GM08714 (cell line): Measurements from ENCODE around the gene CLEC4M.
"Not testable (repeated sequence)": the region's sequence is repeated elsewhere in the genome, so short reads cannot be mapped to it uniquely, and the experiment has no call there.

Experiments
- H3K4me3 ChIP-seq: fragments of 200-500 bp; sonication (Bioruptor generic); 2 replicates; pipeline ENCODE4 v1.5.1; 2014; ENCODE audit warnings: mild to moderate bottlenecking, low read length, inconsistent platforms
- ZNF274 ChIP-seq: IDR thresholded peaks from 2 replicates; pipeline ENCODE4 v1.6.1; 2012; ENCODE audit warnings: mild to moderate bottlenecking, low read depth, low read length

CLEC4M gene

GRCh38 chr19:7793493-7793892, 30.4 kb downstream of the CLEC4M start:
- TF ChIP-seq ZNF274, result no peak
- no peak overlapping the region for H3K4me3 ChIP-seq

GRCh38 chr19:7795555-7796161, 32.6 kb downstream of the CLEC4M start:
- no peak overlapping the region for H3K4me3 ChIP-seq
- TF ChIP-seq ZNF274, result no peak

- no peak for TF ChIP-seq ZNF274
- no peak overlapping the region; the same call in 1 of the 2 replicates for H3K4me3 ChIP-seq
These were observed 36.8 kb downstream of the CLEC4M start for GRCh38 chr19:7799640-7800355.

- TF ChIP-seq ZNF274, result no peak
- no peak overlapping the region for H3K4me3 ChIP-seq
These were observed 38.1 kb downstream of the CLEC4M start for GRCh38 chr19:7801020-7801570.

GRCh38 chr19:7806234-7806633, 43.2 kb downstream of the CLEC4M start:
- no peak for TF ChIP-seq ZNF274
- H3K4me3 ChIP-seq, result no peak overlapping the region

- TF ChIP-seq ZNF274, result no peak
- H3K4me3 ChIP-seq, result no peak overlapping the region
These were observed 43.8 kb downstream of the CLEC4M start for GRCh38 chr19:7806876-7807275.

- no peak for TF ChIP-seq ZNF274
- no peak overlapping the region for H3K4me3 ChIP-seq
These were observed 45.1 kb downstream of the CLEC4M start for GRCh38 chr19:7808108-7808507.

GRCh38 chr19:7811989-7812388, 48.9 kb downstream of the CLEC4M start:
- no peak for TF ChIP-seq ZNF274
- H3K4me3 ChIP-seq, result no peak overlapping the region

GRCh38 chr19:7815325-7815724, 52.3 kb downstream of the CLEC4M start:
- TF ChIP-seq ZNF274, result no peak
- H3K4me3 ChIP-seq, result no peak overlapping the region

GRCh38 chr19:7816040-7816439, 53.0 kb downstream of the CLEC4M start:
- H3K4me3 ChIP-seq, result not testable (repeated sequence)

- no peak for TF ChIP-seq ZNF274
- no peak overlapping the region for H3K4me3 ChIP-seq
These were observed 54.8 kb downstream of the CLEC4M start for GRCh38 chr19:7817801-7818200.

GRCh38 chr19:7818806-7819205, 55.8 kb downstream of the CLEC4M start:
- no peak for TF ChIP-seq ZNF274

More at GRCh38 chr19:7818806-7819205, 55.8 kb downstream of the CLEC4M start:
- H3K4me3 ChIP-seq, result no peak overlapping the region
